GM21367 (cell line): Measurements from ENCODE around the gene RHBDL3.

Source experiments
- ATAC-seq: cut with Tn5 transposase; IDR thresholded peaks from one replicate; pipeline ENCODE4 v1.9.1; 2021; ENCODE audit not compliant: unreplicated experiment

RHBDL3 gene

GRCh38 chr17:32356378-32356743, 90.7 kb downstream of the RHBDL3 start:
- ATAC-seq: no peak

GRCh38 chr17:32356750-32357149, 91.1 kb downstream of the RHBDL3 start:
- ATAC-seq: no peak

- no peak for ATAC-seq
Measured at GRCh38 chr17:32357615-32358014, 92.0 kb downstream of the RHBDL3 start.

GRCh38 chr17:32361270-32361669, 95.6 kb downstream of the RHBDL3 start:
- ATAC-seq: no peak

- ATAC-seq: no peak
Measured at GRCh38 chr17:32370426-32370825, 104.8 kb downstream of the RHBDL3 start.
